Esophagus squamous epithelium (tissue), 4 donors: ENCODE results near the gene RSL1D1.

Source experiments
- POLR2A ChIP-seq, 4 donors: fragments of 450-650 bp; IDR thresholded peaks; one replicate each; pipeline ENCODE4 v1.6.1; 2017; ENCODE audit warnings: antibody characterized with exemption in 4 of 4, mild to moderate bottlenecking in 4 of 4, moderate library complexity in 3 of 4
- TF ChIP-seq, protein P1 (sequence below), 6 experiments: fragments of 450-650 bp in 4 of 6; fragments of 200-600 bp in 2 of 6; sonication (generic) in 2 of 6; IDR thresholded peaks; one replicate each; pipeline ENCODE4 v1.5.1; 2016 to 2019; ENCODE audit warnings: antibody characterized with exemption in 6 of 6, mild to moderate bottlenecking in 4 of 6, moderate library complexity in 4 of 6

- TF ChIP-seq, protein P1, sequence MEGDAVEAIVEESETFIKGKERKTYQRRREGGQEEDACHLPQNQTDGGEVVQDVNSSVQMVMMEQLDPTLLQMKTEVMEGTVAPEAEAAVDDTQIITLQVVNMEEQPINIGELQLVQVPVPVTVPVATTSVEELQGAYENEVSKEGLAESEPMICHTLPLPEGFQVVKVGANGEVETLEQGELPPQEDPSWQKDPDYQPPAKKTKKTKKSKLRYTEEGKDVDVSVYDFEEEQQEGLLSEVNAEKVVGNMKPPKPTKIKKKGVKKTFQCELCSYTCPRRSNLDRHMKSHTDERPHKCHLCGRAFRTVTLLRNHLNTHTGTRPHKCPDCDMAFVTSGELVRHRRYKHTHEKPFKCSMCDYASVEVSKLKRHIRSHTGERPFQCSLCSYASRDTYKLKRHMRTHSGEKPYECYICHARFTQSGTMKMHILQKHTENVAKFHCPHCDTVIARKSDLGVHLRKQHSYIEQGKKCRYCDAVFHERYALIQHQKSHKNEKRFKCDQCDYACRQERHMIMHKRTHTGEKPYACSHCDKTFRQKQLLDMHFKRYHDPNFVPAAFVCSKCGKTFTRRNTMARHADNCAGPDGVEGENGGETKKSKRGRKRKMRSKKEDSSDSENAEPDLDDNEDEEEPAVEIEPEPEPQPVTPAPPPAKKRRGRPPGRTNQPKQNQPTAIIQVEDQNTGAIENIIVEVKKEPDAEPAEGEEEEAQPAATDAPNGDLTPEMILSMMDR (IDR thresholded peaks at IDR 0.05): no peak
- TF ChIP-seq POLR2A (IDR thresholded peaks at IDR 0.05): no peak
These were observed 55.5 kb downstream of the RSL1D1 start for GRCh38 chr16:11795887-11796226.
